B cell (primary cell): ENCODE results near the gene TRIM46. TPM values are rescaled to one million over a fixed set of nuclear protein-coding genes. Genes with fewer than 3 reads are reported as not detected.

Source experiments
- ATAC-seq: fragments of 200-7000 bp; cut with Tn5 transposase; one replicate; pipeline ENCODE4 v1.10.0; 2021; ENCODE audit warnings: low read depth, mild to moderate bottlenecking, moderate number of reproducible peaks, moderate library complexity
- CTCF ChIA-PET: fragments of 350-600 bp; sonication (Branson Sonifier 250); formaldehyde crosslinking; loops from one replicate; lab custom pipeline; 2021; ENCODE audit warnings: antibody characterized with exemption, inconsistent platforms; lab: Charles Lee
- POLR2A ChIA-PET: fragments of 350-600 bp; sonication (Branson Sonifier 250); formaldehyde crosslinking; loops from one replicate; lab custom pipeline; 2021; ENCODE audit warnings: antibody characterized with exemption; lab: Charles Lee
- DNase-seq: peaks from one replicate; pipeline ENCODE4 v3.0.0; 2013
- H2AFZ ChIP-seq: 2 replicates; pipeline ENCODE4 v1.6.1; 2012; ENCODE audit warnings: mild to moderate bottlenecking, low read depth, low read length; ENCODE audit not compliant: insufficient read depth, poor library complexity, severe bottlenecking
- H3K27ac ChIP-seq, 2 donors: 1 replicate in 1 of 2; 2 replicates in 1 of 2; pipeline ENCODE4 v1.5.1; 2012 to 2013; ENCODE audit warnings: low read length in 2 of 2, mild to moderate bottlenecking in 2 of 2, moderate library complexity in 1 of 2
- H3K27me3 ChIP-seq, 4 experiments: fragments of 200-600 bp in 1 of 4; sonication (generic) in 1 of 4; replicated peaks in 1 of 4; 1 replicate in 2 of 4; 2 replicates in 2 of 4; pipeline versions ENCODE4 v1.6.1 to v1.7.0; 2013 to 2016; ENCODE audit warnings: low read length in 3 of 4, mild to moderate bottlenecking in 2 of 4, mixed read lengths in 1 of 4, moderate library complexity in 1 of 4; ENCODE audit not compliant: insufficient read depth in 4 of 4, control insufficient read depth in 3 of 4; ENCODE audit errors: control extremely low read depth in 1 of 4
- H3K36me3 ChIP-seq, 2 experiments: replicated peaks in 1 of 2; 1 replicate in 1 of 2; 2 replicates in 1 of 2; pipeline versions ENCODE4 v1.6.1 to v1.7.1; 2013; ENCODE audit warnings: low read length in 1 of 2; ENCODE audit not compliant: insufficient read depth in 2 of 2, control insufficient read depth in 1 of 2; ENCODE audit errors: control extremely low read depth in 1 of 2, extremely low read depth in 1 of 2
- H3K4me1 ChIP-seq, 2 donors: fragments of 200-600 bp in 1 of 2; sonication (generic) in 1 of 2; 1 replicate in 1 of 2; 2 replicates in 1 of 2; pipeline versions ENCODE4 v1.5.1 to v1.6.1; 2013 to 2017; ENCODE audit warnings: low read length in 2 of 2; ENCODE audit not compliant: control insufficient read depth in 2 of 2, insufficient read depth in 2 of 2
- H3K4me2 ChIP-seq: replicated peaks from 2 replicates; pipeline ENCODE3; 2012; ENCODE audit warnings: mild to moderate bottlenecking, low read depth, low read length; ENCODE audit not compliant: poor library complexity, severe bottlenecking
- H3K4me3 ChIP-seq, 5 experiments: fragments of 200-600 bp in 1 of 5; sonication (generic) in 1 of 5; 1 replicate in 3 of 5; 2 replicates in 2 of 5; pipeline versions ENCODE4 v1.5.1 to v1.7.0; 2011 to 2016; ENCODE audit warnings: low read length in 4 of 5, mild to moderate bottlenecking in 4 of 5, low read depth in 2 of 5, control low read depth in 1 of 5, moderate library complexity in 1 of 5; ENCODE audit not compliant: insufficient read depth in 1 of 5; ENCODE audit errors: control extremely low read depth in 1 of 5, extremely low read depth in 1 of 5
- H3K79me2 ChIP-seq: fragments of 200-600 bp; sonication (generic); one replicate; pipeline ENCODE4 v1.6.0; 2016; ENCODE audit warnings: low read length; ENCODE audit not compliant: control insufficient read depth, insufficient read depth
- H3K9ac ChIP-seq: fragments of 200-600 bp; sonication (generic); 2 replicates; pipeline ENCODE4 v1.6.1; 2017; ENCODE audit warnings: mild to moderate bottlenecking, low read length, moderate library complexity
- H3K9me3 ChIP-seq, 3 donors: one replicate each; pipeline versions ENCODE4 v1.6.1 to v1.7.1; 2013; ENCODE audit warnings: low read length in 2 of 3; ENCODE audit not compliant: control insufficient read depth in 2 of 3, insufficient read depth in 1 of 3; ENCODE audit errors: control extremely low read depth in 1 of 3
- H4K20me1 ChIP-seq: 2 replicates; pipeline ENCODE4 v1.6.0; 2012; ENCODE audit warnings: mild to moderate bottlenecking, low read length; ENCODE audit not compliant: insufficient read depth, control insufficient read depth, poor library complexity, severe bottlenecking
- H3K27ac Mint-ChIP-seq: one replicate; pipeline ENCODE4 v1.8.0; 2021; ENCODE audit warnings: mixed read lengths
- H3K27me3 Mint-ChIP-seq: one replicate; pipeline ENCODE4 v1.8.0; 2021; ENCODE audit warnings: mixed read lengths
- H3K4me1 Mint-ChIP-seq: one replicate; pipeline ENCODE4 v1.8.0; 2021; ENCODE audit warnings: mixed read lengths
- H3K4me3 Mint-ChIP-seq: one replicate; pipeline ENCODE4 v1.8.0; 2021; ENCODE audit warnings: mixed read lengths
- H3K9me3 Mint-ChIP-seq: one replicate; pipeline ENCODE4 v1.8.0; 2022; ENCODE audit warnings: mixed read lengths; ENCODE audit not compliant: insufficient read depth
- EZH2 ChIP-seq: IDR thresholded peaks from 2 replicates; pipeline ENCODE4 v1.6.1; 2012; ENCODE audit warnings: borderline replicate concordance, low read depth, mild to moderate bottlenecking, moderate library complexity, low read length; ENCODE audit not compliant: insufficient read depth, poor library complexity, severe bottlenecking
- WGBS: methylation state at CpG from one replicate; pipeline ENCODE4 v1.1.5; 2013; ENCODE audit warnings: missing lambda C conversion rate; ENCODE audit not compliant: insufficient coverage; 5-methylcytosine and 5-hydroxymethylcytosine counted together
- intact Hi-C: fragments of 100-400 bp; cut with micrococcal nuclease; formaldehyde crosslinking; loops from one replicate; pipeline ENCODE4 v1.10.0; 2022
- polyA plus RNA-seq: library from polyadenylated mRNA; depleted of rRNA; stranded (reverse); fragments of >200 nt; gene quantifications from 2 replicates; pipeline ENCODE4 v1.2.3, GENCODE V29; 2012
- total RNA-seq, 2 donors: library from RNA; stranded (reverse); fragments of 120-200 nt in 1 of 2; gene quantifications; 1 replicate in 1 of 2; 2 replicates in 1 of 2; pipeline versions ENCODE4 v1.2.3 to v1.2.4, GENCODE V29; 2013 to 2022
- TF ChIP-seq, protein P1 (sequence below): fragments of 200-600 bp; IDR thresholded peaks from one replicate; pipeline ENCODE4 v1.8.0; 2022; ENCODE audit warnings: antibody characterized with exemption, mild to moderate bottlenecking

TRIM46 gene
- total and polyA plus RNA-seq, 2 donors (not counting 1 experiment from before 2014, with no cell fraction given) = 2.6 to 3.4 TPM

DNA sequence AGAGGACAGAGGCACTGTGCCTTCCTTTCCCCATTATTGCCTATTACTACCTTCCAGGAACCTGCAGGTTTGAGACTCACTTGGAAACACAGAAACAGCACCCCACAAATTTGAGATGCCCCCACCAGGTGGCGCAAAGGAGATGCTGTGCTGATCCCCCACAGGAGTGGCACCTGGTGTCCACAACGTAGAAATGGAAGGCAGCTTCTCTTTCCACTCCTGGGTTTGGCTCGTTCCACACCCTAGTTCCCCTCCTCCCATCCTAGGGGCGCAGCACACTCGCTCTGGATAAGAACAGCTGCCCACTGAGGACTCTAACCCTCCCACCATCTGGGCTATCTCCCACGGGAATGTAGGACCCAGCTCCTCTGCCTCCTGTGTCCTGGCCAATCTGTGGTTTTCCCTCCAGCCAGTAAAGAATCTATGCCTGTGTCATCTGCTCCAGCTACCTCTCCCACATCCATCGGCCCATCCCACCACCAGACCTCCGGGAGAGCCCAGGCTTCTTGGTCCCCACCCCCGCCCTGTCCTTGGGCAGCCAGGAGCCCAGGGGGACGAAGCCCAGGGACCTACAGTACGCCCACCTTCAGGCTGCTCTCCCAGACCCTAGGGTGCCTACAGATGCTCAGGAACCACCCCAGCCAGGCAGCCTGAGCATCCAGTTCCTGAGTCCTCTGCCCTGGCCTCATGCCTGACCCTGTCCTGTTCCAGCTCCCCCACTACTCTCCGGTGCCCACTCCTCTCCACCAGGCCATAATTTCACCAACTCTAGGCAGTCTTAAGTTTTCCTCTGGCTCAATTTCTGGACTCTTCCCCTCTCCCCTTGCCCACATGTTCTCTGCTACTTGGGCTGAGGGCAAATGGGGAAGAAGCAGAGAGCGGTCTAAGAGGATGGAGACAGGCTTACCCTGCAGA, 33.5 kb downstream of the TRIM46 start:
- no peak for TF ChIP-seq EZH2
- TF ChIP-seq, protein P1, sequence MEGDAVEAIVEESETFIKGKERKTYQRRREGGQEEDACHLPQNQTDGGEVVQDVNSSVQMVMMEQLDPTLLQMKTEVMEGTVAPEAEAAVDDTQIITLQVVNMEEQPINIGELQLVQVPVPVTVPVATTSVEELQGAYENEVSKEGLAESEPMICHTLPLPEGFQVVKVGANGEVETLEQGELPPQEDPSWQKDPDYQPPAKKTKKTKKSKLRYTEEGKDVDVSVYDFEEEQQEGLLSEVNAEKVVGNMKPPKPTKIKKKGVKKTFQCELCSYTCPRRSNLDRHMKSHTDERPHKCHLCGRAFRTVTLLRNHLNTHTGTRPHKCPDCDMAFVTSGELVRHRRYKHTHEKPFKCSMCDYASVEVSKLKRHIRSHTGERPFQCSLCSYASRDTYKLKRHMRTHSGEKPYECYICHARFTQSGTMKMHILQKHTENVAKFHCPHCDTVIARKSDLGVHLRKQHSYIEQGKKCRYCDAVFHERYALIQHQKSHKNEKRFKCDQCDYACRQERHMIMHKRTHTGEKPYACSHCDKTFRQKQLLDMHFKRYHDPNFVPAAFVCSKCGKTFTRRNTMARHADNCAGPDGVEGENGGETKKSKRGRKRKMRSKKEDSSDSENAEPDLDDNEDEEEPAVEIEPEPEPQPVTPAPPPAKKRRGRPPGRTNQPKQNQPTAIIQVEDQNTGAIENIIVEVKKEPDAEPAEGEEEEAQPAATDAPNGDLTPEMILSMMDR = peak; percentile 88
- Mint-ChIP-seq H3K27me3 (no peaks in the 10 kb centered on the region), H3K27ac (peak overlapping the region; percentile 91), H3K4me3 (peak overlapping the region; percentile 80), H3K9me3 (no peaks in the 10 kb centered on the region), H3K4me1 (peaks cover 22% of the 10 kb centered on the region)
- Histone ChIP-seq H3K9me3 (no peaks in the 10 kb centered on the region), H3K27ac (peak overlapping the region; percentile 95 to 100), H3K4me3 (no peak overlapping the region), H4K20me1 (no peaks in the 10 kb centered on the region), H3K4me1 (peaks cover 21 to 26% of the 10 kb centered on the region in 2 donors), H3K4me2 (peak overlapping the region; percentile 95), H3K9ac (no peak overlapping the region), H3K79me2 (no peaks in the 10 kb centered on the region), H2AFZ (peak overlapping the region; percentile 36), H3K27me3 (no peaks in the 10 kb centered on the region), H3K36me3 (peaks cover 0 to 3% of the 10 kb centered on the region in 2 experiments)
- POLR2A ChIA-PET = interaction anchor here (0.6 to 3.7 kb wide), 8 partner anchors 11 to 922 kb away, joined by 3 to 47 read pairs (median 6); partner anchors contain the start of gene SCAMP3
- ATAC-seq (peak; percentile 50), DNase-seq (peak; percentile 92)
- CTCF ChIA-PET = interaction anchor here (0.5 to 8.7 kb wide), 24 partner anchors 11 to 473 kb away, joined by 3 to 189 read pairs (median 7); partner anchors contain the start of genes ADAM15 and KRTCAP2
- 32% methylated on average over 12 of the region's 13 CpGs for WGBS
- intact Hi-C loops = loop anchor here (1.0 to 5.0 kb wide), 4 partner anchors 19 to 385 kb away; no protein-coding TSS in a partner anchor
